ENCODE results near the gene FAM53A. TPM values are rescaled to one million over a fixed set of nuclear protein-coding genes. Genes with fewer than 3 reads are reported as not detected.

FAM53A gene
- total and polyA plus RNA-seq, 10 of the 15 experiments (the other 5 are each of a cell fraction or from before 2014, with no cell fraction given) = 0.02 to 0.87 (median 0.38) TPM; not detected in 2

GRCh38 chr4:1705732-1706131 is 21.6 kb upstream of the FAM53A start:
- Histone ChIP-seq H3K4me3 (no peak overlapping the region), H2AFZ (ENCODE audit: control insufficient read depth, low read depth, low read length) (no peak overlapping the region), H4K20me1 (ENCODE audit: control insufficient read depth, insufficient read depth) (no peaks in the 10 kb centered on the region; the same call in 1 of the 2 replicates), H3K9ac (ENCODE audit: control insufficient read depth, insufficient read depth, low read length) (no peak overlapping the region), H3K27ac (ENCODE audit: control insufficient read depth, insufficient read depth) (no peak overlapping the region), H3K9me3 (replicated peaks; ENCODE audit: control insufficient read depth, insufficient read depth, low read length) (no peaks in the 10 kb centered on the region), H3K36me3 (ENCODE audit: control insufficient read depth in 2 of 2, insufficient read depth in 2 of 2, low read length in 1 of 2) (peaks cover 6 to 29% of the 10 kb centered on the region in 2 experiments), H3K27me3 (replicated peaks in 1 of 2; ENCODE audit: control insufficient read depth in 2 of 2, insufficient read depth in 2 of 2, low read length in 1 of 2) (no peaks in the 10 kb centered on the region), H3K79me2 (ENCODE audit: control insufficient read depth, insufficient read depth, low read length) (peaks cover 82% of the 10 kb centered on the region), H3K4me1 (ENCODE audit: control insufficient read depth, insufficient read depth, low read length) (peaks cover 10% of the 10 kb centered on the region), H3K4me2 (ENCODE audit: control insufficient read depth, insufficient read depth) (peak overlapping the region; percentile 30; the same call in 1 of the 2 replicates)
- intact Hi-C loops (cut with micrococcal nuclease; ENCODE audit: unreplicated experiment) (no loop called here), in situ Hi-C loops (cut with MboI) (no loop called here)
- BruUV-seq (replicated peaks) = no TSS peak
- WGBS (ENCODE audit: insufficient coverage, insufficient replicate concordance, low lambda C conversion rate, missing lambda C conversion rate) = 94% methylated on average over 6 of the region's 6 CpGs
- ChIA-PET POLR2A (interaction anchor here (1.8 kb wide), 1 partner anchor 15 kb away, joined by 5 read pairs; the partner anchor contains the start of genes TACC3 and TMEM129), RAD21 (ENCODE audit: unreplicated experiment) (interaction anchor here (1.9 kb wide), 1 partner anchor 13 kb away, joined by 5 read pairs; no protein-coding TSS in a partner anchor), SMC1A (ENCODE audit: uncharacterized antibody, unreplicated experiment) (interaction anchor here (1.0 kb wide), 1 partner anchor 12 kb away, joined by 4 read pairs; no protein-coding TSS in a partner anchor), CTCF (interaction anchor here (16.2 kb wide), 1 partner anchor 13 kb away, joined by 258 read pairs; no protein-coding TSS in a partner anchor)
- ATAC-seq (no peak), FAIRE-seq (no peak), DNase-seq (ENCODE audit: low read depth, low spot score) (no peak)
- TF ChIP-seq SUPT20H (IDR thresholded peaks at IDR 0.05; ENCODE audit: borderline replicate concordance, control insufficient read depth, low read depth, low read length) (no peak), RB1 (IDR thresholded peaks at IDR 0.05; ENCODE audit: borderline replicate concordance) (no peak), POLR2A (IDR thresholded peaks at IDR 0.05; ENCODE audit: low read depth, low read length) (no peak), KLF5 (IDR thresholded peaks at IDR 0.05; ENCODE audit: partially characterized antibody) (no peak), ZBTB40 (IDR thresholded peaks at IDR 0.05; ENCODE audit: borderline replicate concordance) (no peak)

Data from GM12878 (cell line).